G401.6 (cell line): ENCODE data around the gene ADAP2.
"Not testable (repeated sequence)": the region's sequence is repeated elsewhere in the genome, so short reads cannot be mapped to it uniquely, and the experiment has no call there.

Source experiments
- FAIRE-seq: peaks from 2 replicates; lab custom pipeline; 2012; peaks lifted over from hg19 to GRCh38; lab: Jason Lieb, UNC

Gene ADAP2

GRCh38 chr17:30970831-30971567 lies 49.3 kb downstream of the ADAP2 start, which contains the start of gene RNF135:
TSS of gene RNF135 (plus strand) at chr17:30971039. CDS start at chr17:30971074, 35 bp downstream.
- no peak for FAIRE-seq

GRCh38 chr17:30975042-30975820 lies 53.5 kb downstream of the ADAP2 start:
- FAIRE-seq: no peak

GRCh38 chr17:30979919-30980318 lies 58.2 kb downstream of the ADAP2 start:
- not testable (repeated sequence) for FAIRE-seq

GRCh38 chr17:30981531-30982519 lies 60.1 kb downstream of the ADAP2 start:
- FAIRE-seq: no peak

GRCh38 chr17:30982855-30983254 lies 61.1 kb downstream of the ADAP2 start:
- no peak for FAIRE-seq

GRCh38 chr17:30990458-30990857 lies 68.7 kb downstream of the ADAP2 start:
- FAIRE-seq: no peak

GRCh38 chr17:30992551-30992950 lies 70.8 kb downstream of the ADAP2 start:
- no peak for FAIRE-seq

GRCh38 chr17:30995347-30995746 lies 73.6 kb downstream of the ADAP2 start:
- FAIRE-seq: no peak

GRCh38 chr17:30996486-30996885 lies 74.7 kb downstream of the ADAP2 start:
- no peak for FAIRE-seq

- FAIRE-seq: no peak
Measured at GRCh38 chr17:30997270-30997669, 75.5 kb downstream of the ADAP2 start.

GRCh38 chr17:30997842-30998241 lies 76.1 kb downstream of the ADAP2 start:
- FAIRE-seq: no peak

- FAIRE-seq: no peak
Measured at GRCh38 chr17:31002047-31002446, 80.3 kb downstream of the ADAP2 start.

GRCh38 chr17:31003225-31003866 lies 81.6 kb downstream of the ADAP2 start:
- FAIRE-seq: no peak

GRCh38 chr17:31004160-31004559 lies 82.4 kb downstream of the ADAP2 start:
- FAIRE-seq: no peak

GRCh38 chr17:31007695-31008373 lies 86.1 kb downstream of the ADAP2 start:
- FAIRE-seq: no peak

- FAIRE-seq: no peak
Measured at GRCh38 chr17:31008374-31009041, 86.8 kb downstream of the ADAP2 start.
